A549 (cell line): ENCODE measurements around the gene FHIT.

ENCODE experiments used
- CHD2 ChIP-seq: fragments of 150-350 bp; IDR thresholded peaks from 2 replicates; pipeline ENCODE4 v1.6.1; 2014; ENCODE audit warnings: low read length; ENCODE audit not compliant: partially characterized antibody
- CTCF ChIP-seq: fragments of >200 bp; sonication (Bioruptor Twin); formaldehyde crosslinking; IDR thresholded peaks from 3 replicates; pipeline ENCODE4 v1.5.1; 2016
- MAFK ChIP-seq: fragments of 450-650 bp; IDR thresholded peaks from 2 replicates; pipeline ENCODE4 v1.6.1; 2014; ENCODE audit not compliant: partially characterized antibody
- MYC ChIP-seq: IDR thresholded peaks from 2 replicates; pipeline ENCODE4 v1.6.1; 2012; ENCODE audit warnings: mild to moderate bottlenecking, inconsistent platforms, low read length, improper control_type of control experiment, borderline replicate concordance

- TF ChIP-seq CHD2 (no peak), CTCF (no peak), MYC (no peak), MAFK (no peak)
These were observed 17.5 kb downstream of the FHIT start for GRCh38 chr3:61233746-61234145.
